H9 (cell line): ENCODE data around the gene NECAB3. TPM values are rescaled to one million over a fixed set of nuclear protein-coding genes. Genes with fewer than 3 reads are reported as not detected.

Experiments used
- DNase-seq: peaks from one replicate; pipeline ENCODE4 v3.0.0-alpha.2; 2017
- H2AFZ ChIP-seq: one replicate; pipeline ENCODE4 v1.6.1; 2013; ENCODE audit warnings: mild to moderate bottlenecking, low read length, control low read depth, moderate library complexity
- H2AK5ac ChIP-seq: 2 replicates; pipeline ENCODE4 v1.6.1; 2013; ENCODE audit warnings: low read length, control low read depth, mixed read lengths; ENCODE audit not compliant: insufficient read length
- H2BK120ac ChIP-seq: one replicate; pipeline ENCODE4 v1.6.1; 2013; ENCODE audit warnings: low read depth, mild to moderate bottlenecking, low read length, control low read depth, inconsistent platforms; ENCODE audit not compliant: poor library complexity, severe bottlenecking
- H2BK12ac ChIP-seq: 2 replicates; pipeline ENCODE4 v1.6.1; 2013; ENCODE audit warnings: low read length, control low read depth, mixed read lengths, low read depth; ENCODE audit not compliant: insufficient read length
- H2BK15ac ChIP-seq: 2 replicates; pipeline ENCODE4 v1.6.1; 2013; ENCODE audit warnings: low read depth, low read length, control low read depth
- H2BK20ac ChIP-seq: one replicate; pipeline ENCODE4 v1.6.1; 2013; ENCODE audit warnings: low read depth, mild to moderate bottlenecking, low read length, control low read depth, inconsistent platforms; ENCODE audit not compliant: poor library complexity, severe bottlenecking
- H2BK5ac ChIP-seq: 2 replicates; pipeline ENCODE4 v1.6.1; 2013; ENCODE audit warnings: low read length, control low read depth, mixed read lengths; ENCODE audit not compliant: insufficient read length
- H3K14ac ChIP-seq: 2 replicates; pipeline ENCODE4 v1.6.1; 2013; ENCODE audit warnings: low read length, control low read depth; ENCODE audit not compliant: insufficient read depth
- H3K18ac ChIP-seq: 2 replicates; pipeline ENCODE4 v1.6.1; 2013; ENCODE audit warnings: low read depth, mild to moderate bottlenecking, mixed read lengths, low read length, control low read depth; ENCODE audit not compliant: insufficient read length
- H3K23ac ChIP-seq: 2 replicates; pipeline ENCODE4 v1.6.1; 2013; ENCODE audit warnings: low read length, control low read depth, mixed read lengths, low read depth; ENCODE audit not compliant: insufficient read length
- H3K23me2 ChIP-seq: 2 replicates; pipeline ENCODE4 v1.6.1; 2013; ENCODE audit warnings: low read depth, mild to moderate bottlenecking, mixed read lengths, low read length, control low read depth; ENCODE audit not compliant: insufficient read length, poor library complexity, severe bottlenecking
- H3K27ac ChIP-seq: 2 replicates; pipeline ENCODE4 v1.5.1; 2013; ENCODE audit warnings: low read length, control low read depth, mixed read lengths, low read depth; ENCODE audit not compliant: insufficient read length
- H3K27me3 ChIP-seq: 2 replicates; pipeline ENCODE4 v1.6.1; 2013; ENCODE audit warnings: low read length, control low read depth, inconsistent platforms; ENCODE audit not compliant: insufficient read depth
- H3K4ac ChIP-seq: 2 replicates; pipeline ENCODE4 v1.6.1; 2013; ENCODE audit warnings: low read depth, mild to moderate bottlenecking, control low read depth, inconsistent platforms, low read length, moderate library complexity
- H3K4me1 ChIP-seq: 2 replicates; pipeline ENCODE4 v1.6.1; 2013; ENCODE audit warnings: low read length, control low read depth, inconsistent platforms; ENCODE audit not compliant: insufficient read depth
- H3K4me2 ChIP-seq: 2 replicates; pipeline ENCODE4 v1.6.1; 2013; ENCODE audit warnings: low read length, control low read depth, mixed read lengths; ENCODE audit not compliant: insufficient read length, insufficient read depth
- H3K56ac ChIP-seq: 2 replicates; pipeline ENCODE4 v1.6.1; 2013; ENCODE audit warnings: low read depth, mild to moderate bottlenecking, mixed read lengths, low read length, control low read depth; ENCODE audit not compliant: insufficient read length
- H3K79me1 ChIP-seq: 2 replicates; pipeline ENCODE4 v1.6.1; 2013; ENCODE audit warnings: low read depth, mild to moderate bottlenecking, moderate library complexity, low read length, control low read depth, inconsistent platforms; ENCODE audit not compliant: insufficient read depth, poor library complexity, severe bottlenecking
- H3K79me2 ChIP-seq: 2 replicates; pipeline ENCODE4 v1.6.1; 2013; ENCODE audit warnings: low read length, control low read depth, inconsistent platforms; ENCODE audit not compliant: insufficient read depth
- H3K9ac ChIP-seq: 2 replicates; pipeline ENCODE4 v1.6.1; 2013; ENCODE audit warnings: low read length, control low read depth, mixed read lengths; ENCODE audit not compliant: insufficient read length; ENCODE audit errors: extremely low read depth
- H3K9me3 ChIP-seq: one replicate; pipeline ENCODE4 v1.6.1; 2013; ENCODE audit warnings: low read depth, low read length, inconsistent platforms; ENCODE audit not compliant: control insufficient read depth
- H3T11ph ChIP-seq: one replicate; pipeline ENCODE4 v1.6.1; 2013; ENCODE audit warnings: mild to moderate bottlenecking, low read length, control low read depth, inconsistent platforms
- H4K20me1 ChIP-seq: one replicate; pipeline ENCODE4 v1.6.1; 2013; ENCODE audit not compliant: control insufficient read depth, insufficient read length, insufficient read depth
- H4K5ac ChIP-seq: 2 replicates; pipeline ENCODE4 v1.6.1; 2013; ENCODE audit warnings: low read depth, mild to moderate bottlenecking, mixed read lengths, low read length, control low read depth; ENCODE audit not compliant: insufficient read length
- H4K8ac ChIP-seq: replicated peaks from 2 replicates; pipeline ENCODE4 v1.6.1; 2013; ENCODE audit warnings: low read length, control low read depth, mixed read lengths, low read depth; ENCODE audit not compliant: insufficient read length
- H4K91ac ChIP-seq: 2 replicates; pipeline ENCODE4 v1.6.1; 2013; ENCODE audit warnings: low read depth, mild to moderate bottlenecking, moderate library complexity, mixed read lengths, low read length, control low read depth; ENCODE audit not compliant: insufficient read length
- H3K27ac Mint-ChIP-seq, 3 experiments: 2 replicates in 2 of 3; 3 replicates in 1 of 3; pipeline ENCODE4 v1.8.0; 2020 to 2021; ENCODE audit warnings: mixed read lengths in 3 of 3, mild to moderate bottlenecking in 1 of 3, moderate library complexity in 1 of 3
- H3K27me3 Mint-ChIP-seq: 2 replicates; pipeline ENCODE4 v1.8.0; 2021; ENCODE audit warnings: low read depth, mild to moderate bottlenecking, moderate library complexity, mixed read lengths
- H3K36me3 Mint-ChIP-seq, 3 experiments: 2 replicates in 2 of 3; 3 replicates in 1 of 3; pipeline ENCODE4 v1.8.0; 2020 to 2021; ENCODE audit warnings: low read depth in 3 of 3, mixed read lengths in 3 of 3; ENCODE audit not compliant: insufficient read depth in 1 of 3
- H3K4me1 Mint-ChIP-seq, 2 experiments: 2 replicates each; pipeline ENCODE4 v1.8.0; 2020; ENCODE audit warnings: mixed read lengths in 2 of 2
- H3K4me3 Mint-ChIP-seq, 2 experiments: 2 replicates in 1 of 2; 3 replicates in 1 of 2; pipeline ENCODE4 v1.8.0; 2020 to 2021; ENCODE audit warnings: mild to moderate bottlenecking in 2 of 2, mixed read lengths in 2 of 2, moderate library complexity in 1 of 2
- H3K9me3 Mint-ChIP-seq, 2 experiments: 2 replicates in 1 of 2; 3 replicates in 1 of 2; pipeline ENCODE4 v1.8.0; 2020; ENCODE audit warnings: mild to moderate bottlenecking in 2 of 2, mixed read lengths in 2 of 2, moderate library complexity in 1 of 2
- CTCF ChIP-seq: fragments of 200-600 bp; sonication (generic); conservative IDR thresholded peaks from 3 replicates; pipeline ENCODE4 v1.8.0; 2021; ENCODE audit warnings: antibody characterized with exemption, mild to moderate bottlenecking
- WGBS: extraction: QIAGEN DNeasy Blood & Tissue Kit; methylation state at CpG from one replicate; pipeline ENCODE4 v1.1.7; 2013; ENCODE audit warnings: missing lambda C conversion rate, low lambda C conversion rate, mixed read lengths; ENCODE audit not compliant: insufficient read length; ENCODE audit errors: extremely low coverage; 5-methylcytosine and 5-hydroxymethylcytosine counted together
- total RNA-seq: library from RNA; stranded (reverse); gene quantifications from 2 replicates; pipeline ENCODE4 v1.2.1, GENCODE V29; 2021

Gene NECAB3
- total RNA-seq, 1 experiment from 2014 or later, result 57.7 TPM

DNA sequence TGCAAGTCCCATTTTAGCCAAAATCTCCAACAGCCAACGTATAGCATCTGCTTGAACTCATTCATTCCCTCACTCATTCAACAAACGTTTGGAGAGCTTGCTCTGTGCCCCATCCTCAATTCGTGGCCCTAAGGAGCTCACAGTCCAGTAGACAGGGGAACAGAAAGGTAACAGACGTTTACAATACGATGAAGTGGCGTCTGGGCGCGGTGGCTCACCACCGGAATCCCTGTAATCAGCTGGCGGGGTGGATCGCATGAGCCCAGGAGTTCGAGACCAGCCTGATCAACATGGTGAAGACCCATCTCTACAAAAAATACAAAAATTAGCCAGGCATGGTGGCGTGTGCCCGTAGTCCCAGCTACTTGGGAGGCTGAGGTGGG lies 12.7 kb upstream of the NECAB3 start:
- Histone ChIP-seq H4K91ac (no peak overlapping the region), H3K23ac (no peak overlapping the region), H3K9me3 (no peaks in the 10 kb centered on the region), H3K27ac (no peak overlapping the region), H3K18ac (peak overlapping the region; percentile 9), H3K23me2 (peaks cover 10% of the 10 kb centered on the region), H3K4me2 (peak overlapping the region; percentile 27), H3K4me1 (no peaks in the 10 kb centered on the region), H3K4ac (no peak overlapping the region), H2BK12ac (no peak overlapping the region), H4K8ac (no peak overlapping the region), H2AFZ (no peak overlapping the region), H2BK20ac (no peak overlapping the region), H2AK5ac (no peak overlapping the region), H4K20me1 (no peaks in the 10 kb centered on the region), H3K9ac (no peak overlapping the region), H3K79me1 (no peaks in the 10 kb centered on the region), H2BK15ac (no peak overlapping the region), H3K56ac (no peak overlapping the region), H3K79me2 (peaks cover 7% of the 10 kb centered on the region; the same call in 1 of the 2 replicates), H3K14ac (0 out of 2 replicates have a peak overlapping the region, but pooled peaks have one; percentile 0), H3K27me3 (no peaks in the 10 kb centered on the region), H2BK5ac (no peak overlapping the region), H2BK120ac (no peak overlapping the region), H4K5ac (no peak overlapping the region), H3T11ph (no peak overlapping the region)
- no peak for TF ChIP-seq CTCF
- H3K36me3 Mint-ChIP-seq, result peaks cover 0 to 14% (median 6%) of the 10 kb centered on the region in 3 experiments; a peak in 4 of 7 replicates
- H3K4me1 Mint-ChIP-seq, result peaks cover 30 to 35% of the 10 kb centered on the region in 2 experiments
- WGBS, result no CpG with 5 or more reads among the region's 14 CpGs
- H3K27ac Mint-ChIP-seq, result peak overlapping the region; percentile 56 to 85 (median 75); a peak in 4 of 7 replicates
- no peak for DNase-seq
- no peaks in the 10 kb centered on the region for H3K9me3 Mint-ChIP-seq
- H3K4me3 Mint-ChIP-seq, result peak overlapping the region; percentile 57 to 77
- peaks cover 54% of the 10 kb centered on the region for H3K27me3 Mint-ChIP-seq
